Endothelial cell of umbilical vein (primary cell): ENCODE measurements around the gene TNRC6C. TPM values are rescaled to one million over a fixed set of nuclear protein-coding genes. Genes with fewer than 3 reads are reported as not detected.

Experiments
- BruUV-seq: library from RNA; stranded (reverse); fragments of 400-500 nt; replicated peaks from 2 replicates; lab custom pipeline; 2021; lab: Mats Ljungman, UMichigan
- CTCF ChIA-PET: fragments of 300-600, 350-600 bp; sonication (Branson Sonifier 250); formaldehyde crosslinking; loops from one replicate; lab custom pipeline; 2021; ENCODE audit warnings: antibody characterized with exemption, inconsistent platforms; lab: Charles Lee
- POLR2A ChIA-PET: fragments of 300-600, 350-600 bp; sonication (Branson Sonifier 250); formaldehyde crosslinking; loops from one replicate; lab custom pipeline; 2021; ENCODE audit warnings: antibody characterized with exemption, inconsistent platforms; lab: Charles Lee
- DNase-seq: peaks from one replicate; pipeline ENCODE4 v3.0.0-alpha.2; 2011; ENCODE audit warnings: low read depth, low spot score
- FAIRE-seq: peaks from 2 replicates; lab custom pipeline; 2011; peaks lifted over from hg19 to GRCh38; lab: Jason Lieb, UNC
- H2AFZ ChIP-seq: 2 replicates; pipeline ENCODE4 v1.6.0; 2012; ENCODE audit warnings: low read depth, low read length, control low read depth, inconsistent platforms
- H3K27ac ChIP-seq: 2 replicates; pipeline ENCODE4 v1.5.1; 2011; ENCODE audit warnings: low read depth, mild to moderate bottlenecking, control low read depth, low read length, moderate library complexity; ENCODE audit not compliant: insufficient read depth
- H3K27me3 ChIP-seq, 2 experiments: 2 replicates each; pipeline versions ENCODE4 v1.6.0 to v1.6.1; 2011; ENCODE audit warnings: low read length in 2 of 2, mixed read lengths in 1 of 2; ENCODE audit not compliant: control insufficient read depth in 2 of 2, insufficient read depth in 2 of 2
- H3K36me3 ChIP-seq, 2 experiments: 2 replicates in 1 of 2; 3 replicates in 1 of 2; pipeline ENCODE4 v1.5.1; 2011; ENCODE audit warnings: low read length in 2 of 2, mild to moderate bottlenecking in 1 of 2, moderate library complexity in 1 of 2; ENCODE audit not compliant: control insufficient read depth in 2 of 2, insufficient read depth in 2 of 2; ENCODE audit errors: extremely low read depth in 1 of 2
- H3K4me1 ChIP-seq: 3 replicates; pipeline ENCODE4 v1.5.1; 2011; ENCODE audit warnings: mild to moderate bottlenecking, low read length; ENCODE audit not compliant: control insufficient read depth, insufficient read depth; ENCODE audit errors: extremely low read depth
- H3K4me2 ChIP-seq: 2 replicates; pipeline ENCODE4 v1.6.1; 2011; ENCODE audit warnings: low read length, control low read depth, mixed read lengths; ENCODE audit not compliant: insufficient read depth
- H3K4me3 ChIP-seq, 3 experiments: fragments of 200-600 bp in 1 of 3; sonication (generic), shearing (Covaris generic) in 1 of 3; replicated peaks in 1 of 3; 2 replicates each; pipeline ENCODE4 v1.5.1; 2011 to 2016; ENCODE audit warnings: control low read depth in 3 of 3, low read length in 3 of 3, mild to moderate bottlenecking in 2 of 3, inconsistent platforms in 1 of 3, low read depth in 1 of 3, moderate library complexity in 1 of 3; ENCODE audit not compliant: insufficient read depth in 1 of 3
- H3K79me2 ChIP-seq: 2 replicates; pipeline ENCODE4 v1.6.0; 2012; ENCODE audit warnings: low read length, inconsistent platforms; ENCODE audit not compliant: control insufficient read depth, insufficient read depth
- H3K9ac ChIP-seq: replicated peaks from 2 replicates; pipeline ENCODE3; 2011; ENCODE audit warnings: low read length, control low read depth; ENCODE audit not compliant: insufficient read depth; ENCODE audit errors: extremely low read depth
- H3K9me1 ChIP-seq: replicated peaks from 3 replicates; pipeline ENCODE4 v1.6.0; 2011; ENCODE audit warnings: mild to moderate bottlenecking, low read length; ENCODE audit not compliant: control insufficient read depth, insufficient read depth; ENCODE audit errors: extremely low read depth
- H3K9me3 ChIP-seq: replicated peaks from 2 replicates; pipeline ENCODE4 v1.5.1; 2012; ENCODE audit warnings: low read length, inconsistent platforms; ENCODE audit not compliant: control insufficient read depth, insufficient read depth
- H4K20me1 ChIP-seq: replicated peaks from 2 replicates; pipeline ENCODE3; 2011; ENCODE audit warnings: mild to moderate bottlenecking, low read length; ENCODE audit not compliant: control insufficient read depth, insufficient read depth; ENCODE audit errors: extremely low read depth
- CTCF ChIP-seq, 2 donors: IDR thresholded peaks; 1 replicate in 1 of 2; 2 replicates in 1 of 2; pipeline ENCODE4 v1.5.1; 2011; ENCODE audit warnings: low read length in 2 of 2, mild to moderate bottlenecking in 2 of 2, moderate library complexity in 2 of 2, control low read depth in 1 of 2, inconsistent platforms in 1 of 2, low read depth in 1 of 2; ENCODE audit not compliant: insufficient read depth in 1 of 2; ENCODE audit errors: extremely low read depth in 1 of 2
- EZH2 ChIP-seq: IDR thresholded peaks from 2 replicates; pipeline ENCODE4 v1.6.1; 2012; ENCODE audit warnings: borderline replicate concordance, low read depth, mild to moderate bottlenecking, moderate library complexity, low read length, inconsistent platforms; ENCODE audit not compliant: severe bottlenecking
- FOS ChIP-seq: IDR thresholded peaks from 2 replicates; pipeline ENCODE4 v1.6.1; 2011; ENCODE audit warnings: mild to moderate bottlenecking, low read length, moderate library complexity, borderline replicate concordance; ENCODE audit not compliant: insufficient read depth
- GATA2 ChIP-seq: IDR thresholded peaks from 2 replicates; pipeline ENCODE4 v1.7.0; 2011; ENCODE audit warnings: low read depth, mild to moderate bottlenecking, moderate library complexity, mixed read lengths, low read length; ENCODE audit not compliant: insufficient read length, insufficient read depth
- JUN ChIP-seq: IDR thresholded peaks from 2 replicates; pipeline ENCODE4 v1.6.1; 2011; ENCODE audit warnings: borderline replicate concordance, low read depth; ENCODE audit not compliant: insufficient read length, insufficient read depth
- MYC ChIP-seq: IDR thresholded peaks from one replicate; pipeline ENCODE4 v1.6.1; 2011; ENCODE audit warnings: mild to moderate bottlenecking, low read depth, low read length
- POLR2A ChIP-seq: IDR thresholded peaks from 2 replicates; pipeline ENCODE4 v1.6.1; 2012; ENCODE audit warnings: low read depth, mild to moderate bottlenecking, control low read depth, low read length
- POLR2AphosphoS5 ChIP-seq: IDR thresholded peaks from 2 replicates; pipeline ENCODE4 v1.6.1; 2012; ENCODE audit warnings: low read depth, mild to moderate bottlenecking, control low read depth, low read length, moderate library complexity; ENCODE audit not compliant: insufficient read depth
- dilution Hi-C: fragments of 300-500 bp; cut with MboI; formaldehyde crosslinking; loops from one replicate; pipeline ENCODE4 v1.15.0; 2019; ENCODE audit warnings: low sequenced_read_pairs; ENCODE audit not compliant: extremely low pct_ligation_motif_present
- intact Hi-C: fragments of 100-400 bp; cut with micrococcal nuclease; formaldehyde crosslinking; loops from one replicate; pipeline ENCODE4 v1.10.0; 2022
- polyA plus RNA-seq, 4 experiments: library from polyadenylated mRNA; depleted of rRNA in 3 of 4; stranded (reverse) in 3 of 4; unstranded in 1 of 4; fragments of >200 nt; gene quantifications; 2 replicates each; pipeline versions ENCODE4 v1.2.1 to v1.2.3, GENCODE V29; 2011 to 2012; ENCODE audit warnings: missing spikeins in 1 of 4
- total RNA-seq: library from RNA; stranded (reverse); gene quantifications from 2 replicates; pipeline ENCODE4 v1.2.3, GENCODE V29; 2021
- TF ChIP-seq, protein P1 (sequence below): IDR thresholded peaks from 2 replicates; pipeline ENCODE4 v1.6.1; 2011; ENCODE audit not compliant: insufficient read depth, insufficient read length

The TNRC6C gene
- total and polyA plus RNA-seq, 2 donors (not counting 3 experiments of a cell fraction or from before 2014, with no cell fraction given) = 2.1 to 17.5 TPM

- no peak overlapping the region for H3K4me3 ChIP-seq
- H3K9me3 ChIP-seq = no peaks in the 10 kb centered on the region
- peaks cover 18% of the 10 kb centered on the region for H3K4me1 ChIP-seq
- no peak for TF ChIP-seq POLR2A
- peaks cover 0 to 19% of the 10 kb centered on the region in 2 experiments for H3K36me3 ChIP-seq
- H4K20me1 ChIP-seq = no peaks in the 10 kb centered on the region
- dilution Hi-C loops = no loop called here
- H3K27ac ChIP-seq = no peak overlapping the region
- no peak overlapping the region for H3K9ac ChIP-seq
- CTCF ChIA-PET = interaction anchor here (0.8 to 3.4 kb wide), 2 partner anchors 13 to 35 kb away, joined by 3 to 13 read pairs; no protein-coding TSS in a partner anchor
- DNase-seq = no peak
- H3K4me2 ChIP-seq = no peak overlapping the region
- H3K9me1 ChIP-seq = no peaks in the 10 kb centered on the region
- peak; percentile 37 for FAIRE-seq
- H3K79me2 ChIP-seq = no peaks in the 10 kb centered on the region
- no peak overlapping the region for H2AFZ ChIP-seq
- POLR2A ChIA-PET = no interaction called here
- BruUV-seq = no TSS peak
- intact Hi-C loops = no loop called here
- H3K27me3 ChIP-seq = no peaks in the 10 kb centered on the region
Measured at GRCh38 chr17:78053777-78054468, 95.4 kb downstream of the TNRC6C start.

- Histone ChIP-seq H3K36me3 (peaks cover 0 to 3% of the 10 kb centered on the region in 2 experiments), H3K27me3 (no peaks in the 10 kb centered on the region), H3K9ac (no peak overlapping the region), H3K9me3 (no peaks in the 10 kb centered on the region), H3K4me1 (peaks cover 17% of the 10 kb centered on the region), H3K4me2 (no peak overlapping the region), H4K20me1 (no peaks in the 10 kb centered on the region), H2AFZ (no peak overlapping the region), H3K79me2 (no peaks in the 10 kb centered on the region), H3K27ac (no peak overlapping the region), H3K9me1 (no peaks in the 10 kb centered on the region), H3K4me3 (no peak overlapping the region)
- intact Hi-C loops (no loop called here), dilution Hi-C loops (no loop called here)
- BruUV-seq = no TSS peak
- TF ChIP-seq MYC (no peak), FOS (no peak), POLR2AphosphoS5 (no peak), JUN (no peak), GATA2 (no peak), POLR2A (no peak), EZH2 (no peak), CTCF (IDR thresholded peaks at IDR 0.05; ENCODE audit: extremely low read depth in 1 of 2, insufficient read depth in 1 of 2, low read depth in 1 of 2, low read length in 2 of 2) (no peak)
- TF ChIP-seq, protein P1, sequence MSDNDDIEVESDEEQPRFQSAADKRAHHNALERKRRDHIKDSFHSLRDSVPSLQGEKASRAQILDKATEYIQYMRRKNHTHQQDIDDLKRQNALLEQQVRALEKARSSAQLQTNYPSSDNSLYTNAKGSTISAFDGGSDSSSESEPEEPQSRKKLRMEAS = no peak
- no peak for DNase-seq
- POLR2A ChIA-PET = no interaction called here
- CTCF ChIA-PET = interaction anchor here (6.3 kb wide), 1 partner anchor 38 kb away, joined by 32 read pairs; no protein-coding TSS in a partner anchor
- no peak for FAIRE-seq
Measured at GRCh38 chr17:78057113-78057740, 98.7 kb downstream of the TNRC6C start.
